KMS-11 (cell line): Measurements from ENCODE around the gene ATG4D.
"Not testable (repeated sequence)": the region's sequence is repeated elsewhere in the genome, so short reads cannot be mapped to it uniquely, and the experiment has no call there.

ENCODE experiments used
- H2AFZ ChIP-seq: fragments of 200-600 bp; sonication (generic); 2 replicates; pipeline ENCODE4 v1.6.1; 2016; ENCODE audit warnings: antibody characterized with exemption, mixed run types, low read depth
- H3K27ac ChIP-seq: fragments of 200-600 bp; sonication (generic); 2 replicates; pipeline ENCODE4 v1.6.1; 2016; ENCODE audit warnings: mild to moderate bottlenecking, mixed run types
- H3K27me3 ChIP-seq: fragments of 200-600 bp; sonication (generic); 2 replicates; pipeline ENCODE4 v1.6.1; 2017; ENCODE audit warnings: mild to moderate bottlenecking, low read depth, mixed run types, moderate library complexity; ENCODE audit not compliant: insufficient read depth
- H3K36me3 ChIP-seq: fragments of 200-600 bp; sonication (generic); 2 replicates; pipeline ENCODE4 v1.6.1; 2017; ENCODE audit warnings: mild to moderate bottlenecking, mixed run types; ENCODE audit not compliant: insufficient read depth
- H3K4me1 ChIP-seq: fragments of 200-600 bp; sonication (generic); 2 replicates; pipeline ENCODE4 v1.6.1; 2016; ENCODE audit warnings: mild to moderate bottlenecking, low read depth, mixed run types; ENCODE audit not compliant: poor library complexity, severe bottlenecking
- H3K4me2 ChIP-seq: fragments of 200-600 bp; sonication (generic); 2 replicates; pipeline ENCODE4 v1.7.0; 2016; ENCODE audit warnings: mild to moderate bottlenecking, mixed run types
- H3K4me3 ChIP-seq: fragments of 200-600 bp; sonication (generic); IDR thresholded peaks from 2 replicates; pipeline ENCODE4 v1.6.1; 2017; ENCODE audit warnings: low read depth, low read length, mixed read lengths; ENCODE audit not compliant: insufficient read depth
- H3K79me2 ChIP-seq: fragments of 200-600 bp; sonication (generic); 2 replicates; pipeline ENCODE4 v1.6.1; 2016; ENCODE audit warnings: low read depth, mixed run types; ENCODE audit not compliant: insufficient read depth
- H3K9ac ChIP-seq: fragments of 200-600 bp; sonication (generic); 2 replicates; pipeline ENCODE4 v1.6.1; 2016; ENCODE audit warnings: mild to moderate bottlenecking, mixed run types
- H4K20me1 ChIP-seq: fragments of 200-600 bp; sonication (generic); 2 replicates; pipeline ENCODE4 v1.6.1; 2016; ENCODE audit warnings: mild to moderate bottlenecking, mixed run types; ENCODE audit not compliant: insufficient read depth
- TF ChIP-seq, protein P1 (sequence below): fragments of 200-600 bp; sonication (generic); conservative IDR thresholded peaks from 2 replicates; pipeline ENCODE4 v1.6.1; 2017; ENCODE audit warnings: low read depth, mild to moderate bottlenecking, antibody characterized with exemption, low read length, moderate library complexity, mixed read lengths

The ATG4D gene

DNA sequence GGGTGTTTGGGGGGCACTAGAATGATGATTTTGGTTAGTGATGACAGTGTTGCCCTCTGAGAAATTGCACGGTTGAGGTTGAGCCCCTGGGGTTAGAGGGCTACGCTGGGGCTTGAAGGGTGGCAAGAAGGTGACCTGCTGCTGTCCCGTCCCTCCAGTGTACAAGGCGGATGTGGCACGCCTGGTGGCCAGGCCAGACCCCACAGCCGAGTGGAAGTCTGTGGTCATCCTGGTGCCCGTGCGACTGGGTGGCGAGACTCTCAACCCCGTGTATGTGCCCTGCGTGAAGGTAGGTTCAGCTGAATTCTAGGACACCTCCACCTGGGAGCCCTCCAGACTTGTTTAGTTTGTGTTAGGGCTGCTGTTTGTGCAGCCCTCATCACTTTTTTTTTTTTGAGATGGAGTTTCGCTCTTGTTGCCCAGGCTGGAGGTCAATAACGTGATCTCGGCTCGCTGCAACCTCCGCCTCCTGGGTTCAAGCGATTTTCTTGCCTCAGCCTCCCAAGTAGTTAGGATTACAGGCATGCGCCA lies 5.1 kb downstream of the ATG4D start:
- Histone ChIP-seq H4K20me1 (no peaks in the 10 kb centered on the region), H3K4me3 (no peak overlapping the region), H2AFZ (no peak overlapping the region), H3K4me1 (peaks cover 13% of the 10 kb centered on the region), H3K9ac (no peak overlapping the region), H3K79me2 (peaks cover 14% of the 10 kb centered on the region; the same call in 1 of the 2 replicates), H3K27ac (no peak overlapping the region), H3K36me3 (peaks cover 5% of the 10 kb centered on the region; the same call in 1 of the 2 replicates), H3K27me3 (no peaks in the 10 kb centered on the region), H3K4me2 (no peak overlapping the region)
- TF ChIP-seq, protein P1, sequence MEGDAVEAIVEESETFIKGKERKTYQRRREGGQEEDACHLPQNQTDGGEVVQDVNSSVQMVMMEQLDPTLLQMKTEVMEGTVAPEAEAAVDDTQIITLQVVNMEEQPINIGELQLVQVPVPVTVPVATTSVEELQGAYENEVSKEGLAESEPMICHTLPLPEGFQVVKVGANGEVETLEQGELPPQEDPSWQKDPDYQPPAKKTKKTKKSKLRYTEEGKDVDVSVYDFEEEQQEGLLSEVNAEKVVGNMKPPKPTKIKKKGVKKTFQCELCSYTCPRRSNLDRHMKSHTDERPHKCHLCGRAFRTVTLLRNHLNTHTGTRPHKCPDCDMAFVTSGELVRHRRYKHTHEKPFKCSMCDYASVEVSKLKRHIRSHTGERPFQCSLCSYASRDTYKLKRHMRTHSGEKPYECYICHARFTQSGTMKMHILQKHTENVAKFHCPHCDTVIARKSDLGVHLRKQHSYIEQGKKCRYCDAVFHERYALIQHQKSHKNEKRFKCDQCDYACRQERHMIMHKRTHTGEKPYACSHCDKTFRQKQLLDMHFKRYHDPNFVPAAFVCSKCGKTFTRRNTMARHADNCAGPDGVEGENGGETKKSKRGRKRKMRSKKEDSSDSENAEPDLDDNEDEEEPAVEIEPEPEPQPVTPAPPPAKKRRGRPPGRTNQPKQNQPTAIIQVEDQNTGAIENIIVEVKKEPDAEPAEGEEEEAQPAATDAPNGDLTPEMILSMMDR: no peak

DNA sequence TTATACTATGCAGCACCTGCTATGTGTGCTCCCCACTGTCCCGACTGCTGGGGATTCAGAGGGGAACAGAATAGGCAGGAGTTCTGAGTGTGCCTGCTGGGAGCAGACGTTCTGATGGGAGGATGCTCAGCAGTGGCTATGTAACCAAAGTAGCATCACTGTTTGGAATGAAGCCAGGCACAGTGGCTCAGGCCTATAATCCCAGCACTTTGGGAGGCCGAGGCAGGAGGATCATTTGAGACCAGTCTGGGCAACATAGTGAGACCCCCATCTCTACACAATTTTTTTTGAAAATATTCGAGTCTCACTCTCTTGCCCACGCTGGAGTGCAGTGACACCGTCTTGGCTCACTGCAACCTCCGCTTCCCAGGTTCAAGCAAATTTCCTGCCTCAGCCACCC lies 6.0 kb downstream of the ATG4D start:
- H3K36me3 ChIP-seq: peaks cover 5% of the 10 kb centered on the region; the same call in 1 of the 2 replicates
- H3K4me3 ChIP-seq: no peak overlapping the region
- H3K4me2 ChIP-seq: no peak overlapping the region
- no peaks in the 10 kb centered on the region for H4K20me1 ChIP-seq
- H3K9ac ChIP-seq: no peak overlapping the region
- H2AFZ ChIP-seq: no peak overlapping the region
- H3K4me1 ChIP-seq: peaks cover 12% of the 10 kb centered on the region
- peaks cover 7% of the 10 kb centered on the region; the same call in 1 of the 2 replicates for H3K79me2 ChIP-seq
- H3K27ac ChIP-seq: no peak overlapping the region
- TF ChIP-seq, protein P1: no peak
- no peaks in the 10 kb centered on the region for H3K27me3 ChIP-seq

GRCh38 chr19:10550336-10550735 lies 6.6 kb downstream of the ATG4D start:
- Histone ChIP-seq H3K79me2 (0 out of 2 replicates have a peak, but pooled peaks cover under 1% of the 10 kb centered on the region), H3K9ac (no peak overlapping the region), H3K27ac (no peak overlapping the region), H3K4me1 (peaks cover 9% of the 10 kb centered on the region), H3K4me3 (no peak overlapping the region), H3K4me2 (no peak overlapping the region), H3K36me3 (peaks cover 5% of the 10 kb centered on the region; the same call in 1 of the 2 replicates), H3K27me3 (no peaks in the 10 kb centered on the region), H4K20me1 (no peaks in the 10 kb centered on the region), H2AFZ (no peak overlapping the region)
- TF ChIP-seq, protein P1: no peak

GRCh38 chr19:10551006-10551405 lies 7.3 kb downstream of the ATG4D start:
- H4K20me1 ChIP-seq, H3K27ac ChIP-seq, H3K79me2 ChIP-seq, H3K36me3 ChIP-seq, H3K9ac ChIP-seq, H3K4me2 ChIP-seq, H3K4me1 ChIP-seq, H3K27me3 ChIP-seq, H2AFZ ChIP-seq, H3K4me3 ChIP-seq: not testable (repeated sequence)

DNA sequence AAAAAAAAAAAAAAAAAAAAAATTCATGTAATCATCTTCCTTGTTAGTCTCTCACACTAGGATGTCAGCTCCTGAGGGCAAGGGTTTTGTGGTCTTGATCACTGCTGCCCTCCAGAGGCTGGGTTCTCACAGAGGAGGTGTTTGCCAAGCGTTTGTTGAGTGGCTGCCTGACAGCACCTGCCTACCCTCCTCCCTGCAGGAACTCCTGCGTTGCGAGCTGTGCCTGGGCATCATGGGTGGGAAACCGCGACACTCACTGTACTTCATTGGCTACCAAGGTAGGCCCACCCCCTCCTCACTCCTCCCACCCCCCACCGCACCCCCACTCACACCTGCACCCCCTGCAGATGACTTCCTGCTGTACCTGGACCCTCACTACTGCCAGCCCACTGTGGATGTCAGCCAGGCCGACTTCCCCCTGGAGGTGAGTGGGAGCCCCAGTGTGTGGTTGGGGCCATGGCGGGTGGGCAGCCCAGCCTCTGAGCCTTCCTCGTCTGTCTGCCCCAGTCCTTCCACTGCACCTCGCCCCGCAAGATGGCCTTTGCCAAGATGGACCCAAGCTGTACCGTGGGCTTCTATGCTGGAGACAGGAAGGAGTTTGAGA lies 8.1 kb downstream of the ATG4D start:
- no peak overlapping the region for H3K4me3 ChIP-seq
- peaks cover 5% of the 10 kb centered on the region; the same call in 1 of the 2 replicates for H3K36me3 ChIP-seq
- TF ChIP-seq, protein P1: no peak
- H4K20me1 ChIP-seq: no peaks in the 10 kb centered on the region
- H2AFZ ChIP-seq: no peak overlapping the region
- peaks cover 6% of the 10 kb centered on the region for H3K4me1 ChIP-seq
- no peak overlapping the region for H3K9ac ChIP-seq
- no peaks in the 10 kb centered on the region for H3K27me3 ChIP-seq
- H3K79me2 ChIP-seq: no peaks in the 10 kb centered on the region
- H3K27ac ChIP-seq: no peak overlapping the region
- no peak overlapping the region for H3K4me2 ChIP-seq
